ENCODE data around the gene RRP1.

DNA sequence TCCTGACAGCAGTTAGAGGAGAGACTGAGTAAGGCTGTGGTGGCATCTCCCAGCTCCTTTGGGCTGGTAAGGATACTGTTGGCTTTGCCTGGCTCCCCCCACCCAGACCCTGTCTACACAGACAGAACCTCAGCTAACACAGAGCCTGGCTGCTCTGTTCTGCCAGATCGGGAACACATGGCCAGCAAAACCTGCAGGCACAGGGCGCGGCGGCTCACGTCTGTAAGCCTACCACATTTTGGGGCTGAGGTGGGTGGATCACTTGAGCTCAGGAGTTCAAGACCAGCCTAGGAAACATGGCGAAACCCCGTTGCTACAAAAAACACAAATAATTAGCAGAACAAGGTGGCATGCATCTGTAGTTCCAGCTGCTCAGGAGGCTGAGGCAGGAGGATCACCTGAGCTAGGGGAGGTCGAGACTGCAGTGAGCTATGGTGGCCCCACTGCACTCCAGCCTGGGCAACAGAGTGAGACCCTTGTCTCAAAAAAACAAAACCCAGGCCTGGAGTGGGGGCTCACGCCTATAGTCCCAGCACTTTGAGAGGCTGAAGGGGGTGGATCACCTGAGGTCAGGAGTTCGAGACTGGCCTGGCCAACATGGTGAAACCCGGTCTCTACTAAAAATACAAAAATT is 19.9 kb upstream of the RRP1 start:
- TF ChIP-seq EZH2 (IDR thresholded peaks at IDR 0.05; ENCODE audit: borderline replicate concordance, low read length) = no peak
- TF ChIP-seq, protein P1, sequence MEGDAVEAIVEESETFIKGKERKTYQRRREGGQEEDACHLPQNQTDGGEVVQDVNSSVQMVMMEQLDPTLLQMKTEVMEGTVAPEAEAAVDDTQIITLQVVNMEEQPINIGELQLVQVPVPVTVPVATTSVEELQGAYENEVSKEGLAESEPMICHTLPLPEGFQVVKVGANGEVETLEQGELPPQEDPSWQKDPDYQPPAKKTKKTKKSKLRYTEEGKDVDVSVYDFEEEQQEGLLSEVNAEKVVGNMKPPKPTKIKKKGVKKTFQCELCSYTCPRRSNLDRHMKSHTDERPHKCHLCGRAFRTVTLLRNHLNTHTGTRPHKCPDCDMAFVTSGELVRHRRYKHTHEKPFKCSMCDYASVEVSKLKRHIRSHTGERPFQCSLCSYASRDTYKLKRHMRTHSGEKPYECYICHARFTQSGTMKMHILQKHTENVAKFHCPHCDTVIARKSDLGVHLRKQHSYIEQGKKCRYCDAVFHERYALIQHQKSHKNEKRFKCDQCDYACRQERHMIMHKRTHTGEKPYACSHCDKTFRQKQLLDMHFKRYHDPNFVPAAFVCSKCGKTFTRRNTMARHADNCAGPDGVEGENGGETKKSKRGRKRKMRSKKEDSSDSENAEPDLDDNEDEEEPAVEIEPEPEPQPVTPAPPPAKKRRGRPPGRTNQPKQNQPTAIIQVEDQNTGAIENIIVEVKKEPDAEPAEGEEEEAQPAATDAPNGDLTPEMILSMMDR (IDR thresholded peaks at IDR 0.05; ENCODE audit: low read length) = no peak

Measured in OCI-LY1 (cell line).